ENCODE results near the gene SHROOM1.

DNA sequence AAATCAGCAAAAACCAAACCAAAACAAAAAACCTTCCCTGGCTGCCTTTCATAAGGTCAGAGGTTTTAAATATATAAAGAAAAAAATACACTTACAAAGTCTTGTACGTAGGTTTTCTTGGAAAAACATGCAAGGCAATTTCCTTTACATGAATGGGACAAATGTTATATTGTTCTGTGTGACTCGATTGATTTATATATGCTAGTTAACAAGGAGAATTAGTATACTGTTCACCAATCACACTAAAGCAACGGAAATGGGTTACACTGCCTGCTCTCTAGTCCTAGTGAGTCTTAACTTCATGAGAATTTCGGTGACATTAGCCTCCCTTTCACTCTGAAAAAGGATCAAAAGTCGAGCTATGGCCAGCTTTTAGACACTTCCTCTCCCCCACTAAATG, 30.3 kb upstream of the SHROOM1 start:
- TF ChIP-seq, protein P1, sequence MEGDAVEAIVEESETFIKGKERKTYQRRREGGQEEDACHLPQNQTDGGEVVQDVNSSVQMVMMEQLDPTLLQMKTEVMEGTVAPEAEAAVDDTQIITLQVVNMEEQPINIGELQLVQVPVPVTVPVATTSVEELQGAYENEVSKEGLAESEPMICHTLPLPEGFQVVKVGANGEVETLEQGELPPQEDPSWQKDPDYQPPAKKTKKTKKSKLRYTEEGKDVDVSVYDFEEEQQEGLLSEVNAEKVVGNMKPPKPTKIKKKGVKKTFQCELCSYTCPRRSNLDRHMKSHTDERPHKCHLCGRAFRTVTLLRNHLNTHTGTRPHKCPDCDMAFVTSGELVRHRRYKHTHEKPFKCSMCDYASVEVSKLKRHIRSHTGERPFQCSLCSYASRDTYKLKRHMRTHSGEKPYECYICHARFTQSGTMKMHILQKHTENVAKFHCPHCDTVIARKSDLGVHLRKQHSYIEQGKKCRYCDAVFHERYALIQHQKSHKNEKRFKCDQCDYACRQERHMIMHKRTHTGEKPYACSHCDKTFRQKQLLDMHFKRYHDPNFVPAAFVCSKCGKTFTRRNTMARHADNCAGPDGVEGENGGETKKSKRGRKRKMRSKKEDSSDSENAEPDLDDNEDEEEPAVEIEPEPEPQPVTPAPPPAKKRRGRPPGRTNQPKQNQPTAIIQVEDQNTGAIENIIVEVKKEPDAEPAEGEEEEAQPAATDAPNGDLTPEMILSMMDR (conservative IDR thresholded peaks at IDR 0.05; ENCODE audit: low read length): no peak
- no peak for TF ChIP-seq EZH2phosphoT487 (IDR thresholded peaks at IDR 0.05; ENCODE audit: borderline replicate concordance)

All from Loucy (cell line).